ENCODE data around the gene CLDN25. TPM values are rescaled to one million over a fixed set of nuclear protein-coding genes. Genes with fewer than 3 reads are reported as not detected.
A peak's percentile ranks its signal among the peaks of the same experiment; 100 is the strongest.

The CLDN25 gene
- total and polyA plus RNA-seq, 3 donors from 2014 or later: not detected

GRCh38 chr11:113773092-113773415, 6.5 kb upstream of the CLDN25 start:
- Histone ChIP-seq H3K27ac (peak overlapping the region; percentile 67 to 85), H3K4me3 (peak overlapping the region; percentile 89 to 95), H3K9me3 (no peaks in the 10 kb centered on the region), H3K27me3 (no peaks in the 10 kb centered on the region), H3K36me3 (ENCODE audit: low read depth, missing control alignments) (no peaks in the 10 kb centered on the region), H3K4me1 (no peaks in the 10 kb centered on the region)
- 0 to 1% methylated on average over 10 of the region's 10 CpGs for WGBS, 2 donors
- TF ChIP-seq POLR2A (IDR thresholded peaks at IDR 0.05) (no peak), CTCF (IDR thresholded peaks at IDR 0.05) (no peak)
- peak; percentile 51 for DNase-seq
- intact Hi-C loops (cut with DNase I; ENCODE audit: low total_unique reads): no loop called here

- H3K36me3 ChIP-seq (ENCODE audit: low read depth, missing control alignments): no peaks in the 10 kb centered on the region
- no peaks in the 10 kb centered on the region for H3K4me1 ChIP-seq
- DNase-seq: peak; percentile 97
- TF ChIP-seq POLR2A (IDR thresholded peaks at IDR 0.05) (no peak), CTCF (IDR thresholded peaks at IDR 0.05) (peak; percentile 83 to 88 (median 85))
- H3K9me3 ChIP-seq: no peaks in the 10 kb centered on the region
- peak within 1 kb of the TSS; percentile 67 to 85 for H3K27ac ChIP-seq
- intact Hi-C loops (cut with DNase I; ENCODE audit: low total_unique reads): no loop called here
- H3K4me3 ChIP-seq: peak within 1 kb of the TSS; percentile 89 to 95
- H3K27me3 ChIP-seq: no peaks in the 10 kb centered on the region
- 0 to 1% methylated on average over 35 to 46 of the region's 46 CpGs for WGBS, 2 donors
These were observed 6.0 kb upstream of the CLDN25 start, which contains the start of gene ZW10 for GRCh38 chr11:113773416-113774173. Gene ZW10, minus strand, starts transcription at chr11:113773692. Its CDS starts 26 bp downstream, at chr11:113773666.

- H3K27ac ChIP-seq: peak overlapping the region; percentile 67 to 85
- H3K4me1 ChIP-seq: no peaks in the 10 kb centered on the region
- H3K4me3 ChIP-seq: peak overlapping the region; percentile 89 to 95
- 0% methylated on average over 1 of the region's 1 CpG for WGBS, 2 donors
- DNase-seq: no peak
- no peak for TF ChIP-seq CTCF (IDR thresholded peaks at IDR 0.05)
- no peak for TF ChIP-seq POLR2A (IDR thresholded peaks at IDR 0.05)
- H3K36me3 ChIP-seq (ENCODE audit: low read depth, missing control alignments): no peaks in the 10 kb centered on the region
- no peaks in the 10 kb centered on the region for H3K9me3 ChIP-seq
- intact Hi-C loops (cut with DNase I; ENCODE audit: low total_unique reads): no loop called here
- no peaks in the 10 kb centered on the region for H3K27me3 ChIP-seq
These were observed 5.5 kb upstream of the CLDN25 start for GRCh38 chr11:113774174-113774503.

- Histone ChIP-seq H3K27me3 (no peaks in the 10 kb centered on the region), H3K27ac (no peak overlapping the region), H3K4me3 (no peak overlapping the region)
These were observed 1.3 kb upstream of the CLDN25 start for GRCh38 chr11:113778111-113778910.

More at GRCh38 chr11:113778111-113778910, 1.3 kb upstream of the CLDN25 start:
- no peaks in the 10 kb centered on the region for H3K9me3 ChIP-seq
- intact Hi-C loops (cut with DNase I; ENCODE audit: low total_unique reads): no loop called here
- no peak for DNase-seq
- WGBS, 2 donors: 51 to 75% methylated on average over 11 of the region's 11 CpGs
- TF ChIP-seq POLR2A (IDR thresholded peaks at IDR 0.05) (no peak), CTCF (IDR thresholded peaks at IDR 0.05) (no peak)
- H3K4me1 ChIP-seq: no peaks in the 10 kb centered on the region
- no peaks in the 10 kb centered on the region for H3K36me3 ChIP-seq (ENCODE audit: low read depth, missing control alignments)
